ENCODE measurements around the gene TRERF1.

The TRERF1 gene

DNA sequence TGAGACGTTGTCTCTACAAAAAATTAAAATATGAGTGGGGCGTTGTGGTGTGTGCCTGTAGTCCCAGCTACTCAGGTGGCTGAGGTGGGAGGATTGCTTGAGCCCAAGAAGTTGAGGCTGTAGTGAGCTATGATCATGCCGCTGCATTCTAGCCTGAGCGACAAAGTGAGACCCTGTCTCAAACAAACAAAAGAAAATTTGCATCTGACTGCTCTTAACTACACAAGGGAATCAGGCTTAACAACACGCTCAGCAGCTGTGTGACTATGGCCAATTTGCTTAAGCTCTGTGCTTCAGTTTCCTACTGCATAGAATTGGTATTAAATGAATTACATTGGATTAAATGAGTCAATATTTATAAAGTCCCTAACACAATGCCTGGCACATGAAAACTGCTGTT is 209.8 kb downstream of the TRERF1 start:
- Histone ChIP-seq H3K27ac (ENCODE audit: low read length) (no peak overlapping the region), H3K9me2 (replicated peaks; ENCODE audit: insufficient read depth, low read length) (no peaks in the 10 kb centered on the region)

DNA sequence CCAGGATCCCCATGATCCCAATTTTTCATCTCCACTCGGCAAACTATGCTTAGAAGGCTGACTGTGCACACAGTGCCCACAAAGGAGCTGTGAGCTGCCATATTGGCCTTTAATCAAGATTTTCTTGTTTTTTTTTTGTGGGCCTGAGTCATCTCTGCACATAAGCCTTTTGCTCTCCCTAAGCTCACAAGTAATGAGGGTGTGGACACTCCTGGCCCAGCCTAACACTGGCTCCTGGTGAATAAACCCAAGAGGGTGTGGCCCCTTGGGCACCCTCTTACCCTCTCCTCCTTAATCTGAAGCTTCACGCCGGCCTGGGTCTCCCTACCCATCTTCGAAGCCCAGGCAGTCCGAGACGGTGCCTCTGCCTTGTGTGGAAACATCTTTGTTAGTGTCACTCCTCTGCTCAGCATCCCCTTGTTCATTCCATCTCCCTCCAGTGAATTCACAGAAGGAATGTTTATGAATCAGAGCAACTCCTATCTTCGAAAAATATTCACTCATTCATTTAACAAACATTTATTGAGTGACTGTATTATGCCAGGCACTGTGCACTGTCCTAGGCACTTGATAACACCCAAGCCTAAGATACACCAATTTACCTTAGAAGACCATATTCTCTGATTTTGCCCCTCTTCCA is 211.9 kb downstream of the TRERF1 start:
- Histone ChIP-seq H3K9me2 (replicated peaks; ENCODE audit: insufficient read depth, low read length) (no peaks in the 10 kb centered on the region), H3K4me2 (ENCODE audit: low read depth, low read length) (no peak overlapping the region), H3K4me3 (ENCODE audit: low read length) (no peak overlapping the region), H3K27ac (ENCODE audit: low read length) (no peak overlapping the region), H3F3A (ENCODE audit: insufficient read depth, low read length) (no peaks in the 10 kb centered on the region), H4K20me1 (ENCODE audit: insufficient read depth, low read length) (no peaks in the 10 kb centered on the region), H3K27me3 (replicated peaks; ENCODE audit: insufficient read depth, low read length) (no peaks in the 10 kb centered on the region), H3K9ac (ENCODE audit: low read length) (no peak overlapping the region), H2AFZ (ENCODE audit: low read length) (no peak overlapping the region), H3K79me2 (ENCODE audit: low read length) (no peaks in the 10 kb centered on the region), H3K36me3 (replicated peaks; ENCODE audit: insufficient read depth, low read length) (no peaks in the 10 kb centered on the region), H3K4me1 (ENCODE audit: low read length) (0 out of 2 replicates have a peak, but pooled peaks cover 3% of the 10 kb centered on the region), H3K9me3 (replicated peaks; ENCODE audit: insufficient read depth, low read length) (no peaks in the 10 kb centered on the region)
- DNase-seq = no peak
- TF ChIP-seq EZH2 (optimal IDR thresholded peaks at IDR 0.05; ENCODE audit: low read depth, low read length) (no peak), EZH2phosphoT487 (IDR thresholded peaks at IDR 0.05; ENCODE audit: low read length) (no peak)
- TF ChIP-seq, protein P1, sequence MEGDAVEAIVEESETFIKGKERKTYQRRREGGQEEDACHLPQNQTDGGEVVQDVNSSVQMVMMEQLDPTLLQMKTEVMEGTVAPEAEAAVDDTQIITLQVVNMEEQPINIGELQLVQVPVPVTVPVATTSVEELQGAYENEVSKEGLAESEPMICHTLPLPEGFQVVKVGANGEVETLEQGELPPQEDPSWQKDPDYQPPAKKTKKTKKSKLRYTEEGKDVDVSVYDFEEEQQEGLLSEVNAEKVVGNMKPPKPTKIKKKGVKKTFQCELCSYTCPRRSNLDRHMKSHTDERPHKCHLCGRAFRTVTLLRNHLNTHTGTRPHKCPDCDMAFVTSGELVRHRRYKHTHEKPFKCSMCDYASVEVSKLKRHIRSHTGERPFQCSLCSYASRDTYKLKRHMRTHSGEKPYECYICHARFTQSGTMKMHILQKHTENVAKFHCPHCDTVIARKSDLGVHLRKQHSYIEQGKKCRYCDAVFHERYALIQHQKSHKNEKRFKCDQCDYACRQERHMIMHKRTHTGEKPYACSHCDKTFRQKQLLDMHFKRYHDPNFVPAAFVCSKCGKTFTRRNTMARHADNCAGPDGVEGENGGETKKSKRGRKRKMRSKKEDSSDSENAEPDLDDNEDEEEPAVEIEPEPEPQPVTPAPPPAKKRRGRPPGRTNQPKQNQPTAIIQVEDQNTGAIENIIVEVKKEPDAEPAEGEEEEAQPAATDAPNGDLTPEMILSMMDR (IDR thresholded peaks at IDR 0.05; ENCODE audit: low read length) = no peak

More for the DNA sequence above, 209.8 kb downstream of the TRERF1 start:
- Histone ChIP-seq H3K9me3 (replicated peaks; ENCODE audit: insufficient read depth, low read length) (no peaks in the 10 kb centered on the region), H3K4me3 (ENCODE audit: low read length) (no peak overlapping the region), H3K79me2 (ENCODE audit: low read length) (no peaks in the 10 kb centered on the region), H3K9ac (ENCODE audit: low read length) (no peak overlapping the region), H2AFZ (ENCODE audit: low read length) (no peak overlapping the region), H3F3A (ENCODE audit: insufficient read depth, low read length) (no peaks in the 10 kb centered on the region), H3K4me2 (ENCODE audit: low read depth, low read length) (no peak overlapping the region), H4K20me1 (ENCODE audit: insufficient read depth, low read length) (no peaks in the 10 kb centered on the region), H3K36me3 (replicated peaks; ENCODE audit: insufficient read depth, low read length) (no peaks in the 10 kb centered on the region), H3K27me3 (replicated peaks; ENCODE audit: insufficient read depth, low read length) (no peaks in the 10 kb centered on the region), H3K4me1 (ENCODE audit: low read length) (0 out of 2 replicates have a peak, but pooled peaks cover 3% of the 10 kb centered on the region)
- DNase-seq = no peak
- TF ChIP-seq EZH2phosphoT487 (IDR thresholded peaks at IDR 0.05; ENCODE audit: low read length) = no peak

DNA sequence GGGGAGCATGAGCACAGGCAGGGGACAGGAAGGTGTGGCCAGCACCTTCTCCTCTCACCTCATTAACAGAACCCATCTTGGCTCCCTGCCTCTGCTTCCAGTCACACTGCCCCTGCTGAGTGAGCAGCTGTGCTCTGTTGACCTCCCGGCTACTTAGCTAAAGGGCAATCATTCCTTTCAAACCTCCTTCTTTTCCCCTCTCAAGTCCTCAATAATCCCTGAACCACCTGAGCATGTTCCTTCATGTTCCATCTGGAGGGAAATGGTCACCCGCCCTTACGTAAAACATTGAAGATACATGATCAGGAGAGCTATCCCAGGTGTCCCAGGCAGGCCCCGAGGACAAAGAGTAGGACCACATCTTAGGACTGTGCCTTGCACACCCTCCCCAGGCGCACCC is 212.4 kb downstream of the TRERF1 start:
- H3K4me1 ChIP-seq (ENCODE audit: low read length) = 0 out of 2 replicates have a peak, but pooled peaks cover 3% of the 10 kb centered on the region
- no peaks in the 10 kb centered on the region for H3K27me3 ChIP-seq (replicated peaks; ENCODE audit: insufficient read depth, low read length)
- no peaks in the 10 kb centered on the region for H3K79me2 ChIP-seq (ENCODE audit: low read length)
- no peak overlapping the region for H3K4me2 ChIP-seq (ENCODE audit: low read depth, low read length)
- no peaks in the 10 kb centered on the region for H4K20me1 ChIP-seq (ENCODE audit: insufficient read depth, low read length)
- H2AFZ ChIP-seq (ENCODE audit: low read length) = no peak overlapping the region
- H3K4me3 ChIP-seq (ENCODE audit: low read length) = no peak overlapping the region
- no peak for DNase-seq
- TF ChIP-seq EZH2 (optimal IDR thresholded peaks at IDR 0.05; ENCODE audit: low read depth, low read length) (no peak), EZH2phosphoT487 (IDR thresholded peaks at IDR 0.05; ENCODE audit: low read length) (no peak)
- TF ChIP-seq, protein P1 (IDR thresholded peaks at IDR 0.05; ENCODE audit: low read length) = no peak
- H3K27ac ChIP-seq (ENCODE audit: low read length) = no peak overlapping the region; the same call in 1 of the 2 replicates
- H3F3A ChIP-seq (ENCODE audit: insufficient read depth, low read length) = no peaks in the 10 kb centered on the region
- H3K9me2 ChIP-seq (replicated peaks; ENCODE audit: insufficient read depth, low read length) = no peaks in the 10 kb centered on the region
- no peaks in the 10 kb centered on the region for H3K9me3 ChIP-seq (replicated peaks; ENCODE audit: insufficient read depth, low read length)
- H3K36me3 ChIP-seq (replicated peaks; ENCODE audit: insufficient read depth, low read length) = no peaks in the 10 kb centered on the region
- no peak overlapping the region for H3K9ac ChIP-seq (ENCODE audit: low read length)

DNA sequence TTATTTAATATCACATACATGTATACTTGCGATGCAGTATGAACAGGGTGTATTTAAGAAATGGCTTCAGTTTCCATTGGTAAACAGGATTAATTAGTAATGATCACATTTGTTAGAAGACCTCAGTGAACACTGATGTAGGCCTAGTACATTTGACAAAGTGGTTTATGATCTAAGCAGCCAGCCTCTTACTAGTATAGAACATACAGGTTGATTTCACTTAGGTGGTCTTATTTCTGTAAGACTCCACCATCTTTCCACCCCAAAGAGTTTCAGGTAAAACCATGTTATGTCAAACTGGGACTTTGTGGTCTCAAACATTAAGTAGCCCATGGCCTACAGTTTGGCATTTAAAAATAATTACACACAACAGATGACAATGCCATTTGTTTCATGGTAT is 213.9 kb downstream of the TRERF1 start:
- no peak overlapping the region for H3K4me2 ChIP-seq (ENCODE audit: low read depth, low read length)
- H3K79me2 ChIP-seq (ENCODE audit: low read length) = no peaks in the 10 kb centered on the region
- H3K27me3 ChIP-seq (replicated peaks; ENCODE audit: insufficient read depth, low read length) = no peaks in the 10 kb centered on the region
- no peaks in the 10 kb centered on the region for H3K9me2 ChIP-seq (replicated peaks; ENCODE audit: insufficient read depth, low read length)
- no peaks in the 10 kb centered on the region for H4K20me1 ChIP-seq (ENCODE audit: insufficient read depth, low read length)
- no peak overlapping the region for H3K9ac ChIP-seq (ENCODE audit: low read length)
- no peak for DNase-seq
- H3K36me3 ChIP-seq (replicated peaks; ENCODE audit: insufficient read depth, low read length) = no peaks in the 10 kb centered on the region
- H3K4me3 ChIP-seq (ENCODE audit: low read length) = no peak overlapping the region
- no peak overlapping the region for H3K27ac ChIP-seq (ENCODE audit: low read length)
- H3K9me3 ChIP-seq (replicated peaks; ENCODE audit: insufficient read depth, low read length) = no peaks in the 10 kb centered on the region
- no peak overlapping the region for H2AFZ ChIP-seq (ENCODE audit: low read length)
- TF ChIP-seq, protein P1 (IDR thresholded peaks at IDR 0.05; ENCODE audit: low read length) = no peak
- TF ChIP-seq EZH2phosphoT487 (IDR thresholded peaks at IDR 0.05; ENCODE audit: low read length) (no peak), EZH2 (optimal IDR thresholded peaks at IDR 0.05; ENCODE audit: low read depth, low read length) (no peak)
- H3K4me1 ChIP-seq (ENCODE audit: low read length) = 0 out of 2 replicates have a peak, but pooled peaks cover 3% of the 10 kb centered on the region
- H3F3A ChIP-seq (ENCODE audit: insufficient read depth, low read length) = no peaks in the 10 kb centered on the region

All from MM.1S (cell line).